ENCODE data around the gene CITED4. TPM values are rescaled to one million over a fixed set of nuclear protein-coding genes. Genes with fewer than 3 reads are reported as not detected.

Gene CITED4
- total RNA-seq, 1 experiment from 2014 or later, result 9.5 TPM

GRCh38 chr1:40824591-40825434, 37.4 kb downstream of the CITED4 start:
- H3K4ac ChIP-seq (ENCODE audit: low read depth, low read length), result no peak overlapping the region
- no peak overlapping the region for H2BK20ac ChIP-seq (ENCODE audit: low read depth, low read length, poor library complexity, severe bottlenecking)
- H3K18ac ChIP-seq (ENCODE audit: insufficient read length, low read depth, low read length), result peak overlapping the region; percentile 36
- H3K9ac ChIP-seq (ENCODE audit: extremely low read depth, insufficient read length, low read length), result no peak overlapping the region
- no peak overlapping the region for H4K8ac ChIP-seq (replicated peaks; ENCODE audit: insufficient read length, low read depth, low read length)
- H3K23me2 ChIP-seq (ENCODE audit: insufficient read length, low read depth, low read length, poor library complexity, severe bottlenecking), result no peaks in the 10 kb centered on the region
- peak overlapping the region; percentile 34; the same call in 1 of the 2 replicates for H3K14ac ChIP-seq (ENCODE audit: insufficient read depth, low read length)
- H3K9me3 ChIP-seq (ENCODE audit: control insufficient read depth, low read depth, low read length), result no peaks in the 10 kb centered on the region
- peaks cover 8% of the 10 kb centered on the region; the same call in 1 of the 2 replicates for H3K4me1 ChIP-seq (ENCODE audit: insufficient read depth, low read length)
- peaks cover 22 to 28% of the 10 kb centered on the region in 2 experiments for H3K4me1 Mint-ChIP-seq
- no peak overlapping the region for H3K4me2 ChIP-seq (ENCODE audit: insufficient read depth, insufficient read length, low read length)
- no peaks in the 10 kb centered on the region for H3K79me2 ChIP-seq (ENCODE audit: insufficient read depth, low read length)
- no peaks in the 10 kb centered on the region for H3K9me3 Mint-ChIP-seq
- no peak overlapping the region for H2BK120ac ChIP-seq (ENCODE audit: low read depth, low read length, poor library complexity, severe bottlenecking)
- no peak overlapping the region for H3K23ac ChIP-seq (ENCODE audit: insufficient read length, low read depth, low read length)
- no peak overlapping the region for H2AFZ ChIP-seq (ENCODE audit: low read length)
- no peak overlapping the region for H2AK5ac ChIP-seq (ENCODE audit: insufficient read length, low read length)
- H3K27me3 Mint-ChIP-seq (ENCODE audit: low read depth), result no peaks in the 10 kb centered on the region; the same call in none of the 2 replicates
- no peaks in the 10 kb centered on the region for H3K79me1 ChIP-seq (ENCODE audit: insufficient read depth, low read depth, low read length, poor library complexity, severe bottlenecking)
- peak overlapping the region; percentile 25 to 94 (median 68); a peak in 5 of 7 replicates for H3K27ac Mint-ChIP-seq
- WGBS (ENCODE audit: extremely low coverage, insufficient read length, low lambda C conversion rate), result no CpG with 5 or more reads among the region's 18 CpGs
- no peaks in the 10 kb centered on the region for H3K36me3 Mint-ChIP-seq (ENCODE audit: insufficient read depth in 1 of 3, low read depth in 3 of 3)
- H2BK12ac ChIP-seq (ENCODE audit: insufficient read length, low read depth, low read length), result peak overlapping the region; percentile 51
- TF ChIP-seq, protein P1, sequence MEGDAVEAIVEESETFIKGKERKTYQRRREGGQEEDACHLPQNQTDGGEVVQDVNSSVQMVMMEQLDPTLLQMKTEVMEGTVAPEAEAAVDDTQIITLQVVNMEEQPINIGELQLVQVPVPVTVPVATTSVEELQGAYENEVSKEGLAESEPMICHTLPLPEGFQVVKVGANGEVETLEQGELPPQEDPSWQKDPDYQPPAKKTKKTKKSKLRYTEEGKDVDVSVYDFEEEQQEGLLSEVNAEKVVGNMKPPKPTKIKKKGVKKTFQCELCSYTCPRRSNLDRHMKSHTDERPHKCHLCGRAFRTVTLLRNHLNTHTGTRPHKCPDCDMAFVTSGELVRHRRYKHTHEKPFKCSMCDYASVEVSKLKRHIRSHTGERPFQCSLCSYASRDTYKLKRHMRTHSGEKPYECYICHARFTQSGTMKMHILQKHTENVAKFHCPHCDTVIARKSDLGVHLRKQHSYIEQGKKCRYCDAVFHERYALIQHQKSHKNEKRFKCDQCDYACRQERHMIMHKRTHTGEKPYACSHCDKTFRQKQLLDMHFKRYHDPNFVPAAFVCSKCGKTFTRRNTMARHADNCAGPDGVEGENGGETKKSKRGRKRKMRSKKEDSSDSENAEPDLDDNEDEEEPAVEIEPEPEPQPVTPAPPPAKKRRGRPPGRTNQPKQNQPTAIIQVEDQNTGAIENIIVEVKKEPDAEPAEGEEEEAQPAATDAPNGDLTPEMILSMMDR (conservative IDR thresholded peaks at IDR 0.05), result no peak
- H3T11ph ChIP-seq (ENCODE audit: low read length), result no peak overlapping the region
- no peak overlapping the region for H4K91ac ChIP-seq (ENCODE audit: insufficient read length, low read depth, low read length)
- H4K5ac ChIP-seq (ENCODE audit: insufficient read length, low read depth, low read length), result no peak overlapping the region
- no peaks in the 10 kb centered on the region for H4K20me1 ChIP-seq (ENCODE audit: control insufficient read depth, insufficient read depth, insufficient read length)
- no peak overlapping the region for H2BK5ac ChIP-seq (ENCODE audit: insufficient read length, low read length)
- no peak overlapping the region for H2BK15ac ChIP-seq (ENCODE audit: low read depth, low read length)
- H3K56ac ChIP-seq (ENCODE audit: insufficient read length, low read depth, low read length), result no peak overlapping the region
- no peaks in the 10 kb centered on the region for H3K27me3 ChIP-seq (ENCODE audit: insufficient read depth, low read length)
- peak overlapping the region in 1 of 2 experiments; percentile 2; a peak in 1 of 5 replicates for H3K4me3 Mint-ChIP-seq
- H3K27ac ChIP-seq (ENCODE audit: insufficient read length, low read depth, low read length), result no peak overlapping the region
- no peak for DNase-seq

All from H9 (cell line).